SK-N-SH treated with all-trans-retinoic acid at 6 μM for 48 hours (cell line): Measurements from ENCODE around the gene KRT71.

ENCODE experiments used
- ESRRG ChIP-seq: fragments of 250-450 bp; sonication (Bioruptor Pico); IDR thresholded peaks from 2 replicates; pipeline ENCODE4 v1.6.1; 2021; ENCODE audit warnings: mild to moderate bottlenecking
- ZNF70 ChIP-seq: fragments of 450-650 bp; formaldehyde crosslinking; IDR thresholded peaks from 2 replicates; pipeline ENCODE4 v1.5.0; 2020; ENCODE audit warnings: mild to moderate bottlenecking, moderate library complexity

GRCh38 chr12:52600941-52601481 lies 48.1 kb upstream of the KRT71 start, which contains the start of gene KRT72:
- TF ChIP-seq ESRRG (CRISPR knock-in tag) (no peak), ZNF70 (CRISPR knock-in tag) (no peak)
